ENCODE data around the gene NFATC2IP. TPM values are rescaled to one million over a fixed set of nuclear protein-coding genes. Genes with fewer than 3 reads are reported as not detected.
A peak's percentile ranks its signal among the peaks of the same experiment; 100 is the strongest.

NFATC2IP gene
- total and polyA plus RNA-seq, 2 of the 13 experiments (the other 11 are each of a cell fraction or from before 2014, with no cell fraction given) = 32.1 to 48.5 TPM

DNA sequence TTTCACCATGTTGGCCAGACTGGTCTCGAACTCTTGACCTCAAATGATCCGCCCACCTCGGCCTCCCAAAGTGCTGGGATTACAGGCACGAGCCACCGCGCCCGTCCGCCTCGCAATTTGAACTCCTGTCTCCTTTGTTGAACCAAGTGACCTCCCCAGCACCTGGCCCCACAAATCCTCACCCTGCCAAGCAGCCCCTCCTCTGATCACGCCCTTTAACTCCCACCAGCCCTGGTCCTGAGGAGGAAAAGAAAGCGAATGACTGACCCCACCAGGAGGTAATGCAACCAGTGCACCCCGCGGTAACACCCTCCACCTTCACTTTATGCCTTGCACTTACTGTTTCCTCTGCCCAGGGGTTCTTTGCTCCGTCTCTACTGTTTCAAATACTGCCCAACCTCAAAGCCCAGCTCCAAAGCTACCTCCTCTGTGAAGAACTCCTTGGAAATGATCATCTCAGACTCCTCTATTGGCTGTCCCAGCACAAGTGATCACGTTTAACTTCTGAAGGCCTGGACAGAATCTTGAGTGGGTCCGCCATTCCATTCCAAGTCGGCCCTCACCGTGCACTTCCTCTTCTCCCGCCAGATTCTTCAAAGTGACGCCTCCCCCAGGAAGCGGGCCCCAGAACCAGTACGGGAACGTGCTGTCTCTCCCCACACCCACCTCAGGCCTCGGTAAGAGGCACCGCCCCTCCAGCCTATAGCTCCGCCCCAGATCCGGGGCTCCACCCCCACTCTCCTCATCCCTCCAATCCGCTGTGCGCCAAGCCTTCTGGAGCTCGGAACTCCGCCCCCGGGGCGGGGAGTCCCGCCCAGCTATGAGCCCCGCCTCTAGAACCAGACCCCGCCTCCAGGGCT is 14.6 kb upstream of the NFATC2IP start (continued):
- TF ChIP-seq GFI1 (CRISPR knock-in tag; IDR thresholded peaks at IDR 0.05; ENCODE audit: borderline replicate concordance) = peak; percentile 52; the same call in 1 of the 2 replicates
- TF ChIP-seq ZNF691 (CRISPR knock-in tag; IDR thresholded peaks at IDR 0.05; ENCODE audit: borderline replicate concordance, low read depth) = no peak; the same call in 1 of the 2 replicates
- TF ChIP-seq, protein P1, sequence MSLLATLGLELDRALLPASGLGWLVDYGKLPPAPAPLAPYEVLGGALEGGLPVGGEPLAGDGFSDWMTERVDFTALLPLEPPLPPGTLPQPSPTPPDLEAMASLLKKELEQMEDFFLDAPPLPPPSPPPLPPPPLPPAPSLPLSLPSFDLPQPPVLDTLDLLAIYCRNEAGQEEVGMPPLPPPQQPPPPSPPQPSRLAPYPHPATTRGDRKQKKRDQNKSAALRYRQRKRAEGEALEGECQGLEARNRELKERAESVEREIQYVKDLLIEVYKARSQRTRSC (CRISPR knock-in tag; IDR thresholded peaks at IDR 0.05; ENCODE audit: low read depth) = no peak
- TF ChIP-seq TBX2 (CRISPR knock-in tag; IDR thresholded peaks at IDR 0.05; ENCODE audit: borderline replicate concordance) = peak; percentile 18; the same call in 1 of the 2 replicates
- no peak for TF ChIP-seq KDM1A (CRISPR knock-in tag; IDR thresholded peaks at IDR 0.05)
- no peak for TF ChIP-seq ZZZ3 (CRISPR knock-in tag; IDR thresholded peaks at IDR 0.05; ENCODE audit: borderline replicate concordance)
- TF ChIP-seq ZNF160 (CRISPR knock-in tag; IDR thresholded peaks at IDR 0.05) = no peak
- TF ChIP-seq ZNF142 (CRISPR knock-in tag; IDR thresholded peaks at IDR 0.05) = 0 out of 2 replicates have a peak, but pooled peaks have one; percentile 61
- TF ChIP-seq IKZF5 (CRISPR knock-in tag; IDR thresholded peaks at IDR 0.05) = no peak
- peak; percentile 69; the same call in 1 of the 2 replicates for TF ChIP-seq ZFX (CRISPR knock-in tag; IDR thresholded peaks at IDR 0.05; ENCODE audit: low read depth)
- no peak for TF ChIP-seq MBNL3 (CRISPR knock-in tag; conservative IDR thresholded peaks at IDR 0.05)
- TF ChIP-seq SRSF4 (IDR thresholded peaks at IDR 0.05; ENCODE audit: low read depth, low read length, poor library complexity, severe bottlenecking) = no peak
- peak; percentile 63; the same call in 1 of the 2 replicates for TF ChIP-seq ZNF232 (CRISPR knock-in tag; IDR thresholded peaks at IDR 0.05; ENCODE audit: borderline replicate concordance)
- TF ChIP-seq ZNF430 (CRISPR knock-in tag; IDR thresholded peaks at IDR 0.05) = no peak
- TF ChIP-seq HOXA9 (CRISPR knock-in tag; IDR thresholded peaks at IDR 0.05; ENCODE audit: borderline replicate concordance) = no peak
- no peak for TF ChIP-seq FUBP1 (CRISPR knock-in tag; IDR thresholded peaks at IDR 0.05; ENCODE audit: borderline replicate concordance)

Measured in HepG2 (cell line).